Measurements from ENCODE around the gene TNS3.

The TNS3 gene

DNA sequence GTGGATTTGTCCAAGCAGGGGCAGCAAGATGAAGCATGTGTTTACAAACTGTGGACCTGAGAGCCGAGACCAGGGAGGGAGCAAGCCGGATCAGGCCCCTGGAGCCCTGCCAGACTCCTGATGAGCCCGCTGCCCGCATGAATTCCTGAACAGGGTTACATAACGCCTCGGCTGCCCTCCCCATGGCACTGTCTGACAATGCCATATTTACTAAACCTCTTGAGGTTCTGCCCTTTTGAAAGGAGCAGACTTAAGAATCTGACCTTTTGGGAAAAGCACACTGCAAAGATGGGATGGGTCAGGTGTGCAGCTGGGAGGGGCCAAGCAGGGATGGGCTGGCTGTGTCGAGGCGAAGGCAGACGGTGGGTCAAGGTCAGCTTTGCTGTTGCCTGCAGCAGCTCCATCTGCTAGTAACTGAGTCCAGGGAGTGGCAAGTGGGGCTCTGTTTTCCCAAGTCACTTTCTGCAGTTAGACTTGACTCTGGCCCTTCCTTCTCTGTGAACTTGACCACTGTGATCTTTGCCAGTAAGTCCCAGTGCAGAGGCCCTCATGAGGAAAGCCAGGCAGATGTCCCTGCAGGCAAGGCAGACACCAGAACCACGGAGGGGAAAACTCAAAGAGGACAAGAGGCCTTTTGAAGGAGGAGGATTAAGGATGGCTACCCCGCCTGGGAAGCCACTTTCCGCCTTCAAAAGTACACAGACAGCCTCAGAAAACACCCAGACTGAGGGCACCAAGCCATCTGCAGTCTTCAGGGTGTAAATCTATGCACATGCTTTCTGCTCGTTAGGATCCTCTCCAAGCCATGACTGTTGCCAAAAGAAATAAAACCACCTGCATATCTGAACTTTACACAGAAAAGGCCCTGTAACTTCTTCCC lies 175.8 kb downstream of the TNS3 start:
- no peak for DNase-seq (ENCODE audit: low spot score)

DNA sequence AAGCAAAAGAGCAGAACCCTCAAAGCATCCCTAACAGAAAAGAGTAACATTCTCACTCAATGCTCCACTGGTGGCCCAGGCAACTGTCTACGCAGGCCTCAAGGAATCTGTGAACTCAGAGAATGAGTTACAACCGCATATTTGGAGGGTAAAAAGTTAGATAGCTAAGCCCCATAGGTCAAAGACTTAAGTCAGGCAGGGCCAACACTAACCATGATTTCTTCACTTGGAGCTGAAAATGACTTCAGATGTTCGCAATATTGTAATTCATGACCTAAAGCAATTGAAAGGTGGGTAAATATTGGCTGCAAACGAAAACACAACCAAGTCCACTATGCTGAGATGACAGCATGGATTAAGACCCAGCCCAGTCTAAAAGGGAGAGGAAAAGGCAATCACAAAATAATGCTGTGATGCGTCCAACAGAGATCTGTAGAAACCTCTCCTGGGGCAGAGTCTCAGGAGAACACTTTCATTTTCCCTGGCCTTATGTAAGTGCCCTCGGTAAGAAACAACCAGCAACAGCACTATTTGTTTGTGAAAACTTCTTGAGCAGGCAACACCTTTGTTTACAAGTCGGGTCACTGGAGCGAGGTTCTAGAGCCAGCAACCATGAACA lies 176.5 kb downstream of the TNS3 start:
- no peak for DNase-seq (ENCODE audit: low spot score)

DNA sequence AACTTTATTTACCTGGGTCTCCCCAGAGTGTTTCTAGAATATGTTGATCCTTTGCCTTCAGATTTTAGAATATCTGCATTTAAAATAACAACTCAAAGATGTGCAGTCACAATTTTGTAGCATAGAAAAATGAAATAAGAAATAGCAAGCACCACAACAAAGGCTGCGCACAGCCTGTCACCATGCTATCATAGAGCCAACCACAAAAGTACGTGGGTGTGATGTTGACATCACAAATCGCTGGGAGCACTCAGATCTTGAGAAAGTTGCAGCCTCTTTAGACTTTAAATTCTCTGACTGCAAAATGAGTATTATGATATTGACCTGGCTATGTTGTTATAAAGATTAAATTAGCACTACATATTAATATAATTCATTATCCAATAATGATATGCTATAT lies 177.9 kb downstream of the TNS3 start:
- no peak for DNase-seq (ENCODE audit: low spot score)

DNA sequence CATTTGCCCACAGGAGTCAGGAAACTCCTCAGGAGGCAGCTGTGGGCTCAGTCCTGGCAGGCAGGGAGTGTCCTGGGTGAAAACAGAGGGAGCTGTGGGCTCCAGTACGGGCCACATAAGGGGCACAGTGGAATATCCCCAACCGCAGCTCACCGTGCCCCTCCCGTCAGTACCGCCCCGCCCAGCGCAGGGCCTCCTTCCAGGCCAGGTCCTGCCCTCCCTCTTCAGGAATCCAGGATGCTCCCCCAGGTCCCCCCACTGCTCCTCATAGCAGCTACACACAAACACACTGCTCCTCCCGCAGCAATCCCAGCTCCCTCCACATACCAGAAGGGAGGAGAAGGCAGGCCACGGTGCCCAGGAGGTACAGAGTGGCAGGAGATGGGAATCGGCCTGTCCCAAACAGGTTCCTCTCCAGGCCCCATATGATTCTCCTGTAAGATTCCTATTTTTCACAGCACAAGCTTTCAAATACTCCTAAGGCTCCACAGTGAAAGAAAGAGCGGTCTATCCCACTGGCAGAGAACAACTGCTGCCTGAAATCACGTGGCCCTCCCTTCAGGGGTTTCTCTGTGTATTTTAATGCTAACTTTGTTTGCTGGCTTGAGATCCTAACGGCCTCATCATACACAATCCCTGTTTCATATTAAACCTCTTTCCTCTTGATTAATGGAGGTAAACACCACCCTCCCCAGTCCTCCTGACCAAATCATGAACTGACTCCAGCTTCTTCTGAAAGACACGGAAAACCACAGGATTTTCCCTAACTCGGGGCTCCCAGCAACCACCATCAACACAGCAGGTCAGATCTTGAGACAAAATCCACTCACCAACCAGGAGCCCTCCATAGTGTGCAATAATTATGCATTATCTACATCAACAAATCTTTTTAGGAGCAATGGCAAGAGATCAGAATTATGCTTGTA lies 178.7 kb downstream of the TNS3 start:
- no peak for DNase-seq (ENCODE audit: low spot score)

DNA sequence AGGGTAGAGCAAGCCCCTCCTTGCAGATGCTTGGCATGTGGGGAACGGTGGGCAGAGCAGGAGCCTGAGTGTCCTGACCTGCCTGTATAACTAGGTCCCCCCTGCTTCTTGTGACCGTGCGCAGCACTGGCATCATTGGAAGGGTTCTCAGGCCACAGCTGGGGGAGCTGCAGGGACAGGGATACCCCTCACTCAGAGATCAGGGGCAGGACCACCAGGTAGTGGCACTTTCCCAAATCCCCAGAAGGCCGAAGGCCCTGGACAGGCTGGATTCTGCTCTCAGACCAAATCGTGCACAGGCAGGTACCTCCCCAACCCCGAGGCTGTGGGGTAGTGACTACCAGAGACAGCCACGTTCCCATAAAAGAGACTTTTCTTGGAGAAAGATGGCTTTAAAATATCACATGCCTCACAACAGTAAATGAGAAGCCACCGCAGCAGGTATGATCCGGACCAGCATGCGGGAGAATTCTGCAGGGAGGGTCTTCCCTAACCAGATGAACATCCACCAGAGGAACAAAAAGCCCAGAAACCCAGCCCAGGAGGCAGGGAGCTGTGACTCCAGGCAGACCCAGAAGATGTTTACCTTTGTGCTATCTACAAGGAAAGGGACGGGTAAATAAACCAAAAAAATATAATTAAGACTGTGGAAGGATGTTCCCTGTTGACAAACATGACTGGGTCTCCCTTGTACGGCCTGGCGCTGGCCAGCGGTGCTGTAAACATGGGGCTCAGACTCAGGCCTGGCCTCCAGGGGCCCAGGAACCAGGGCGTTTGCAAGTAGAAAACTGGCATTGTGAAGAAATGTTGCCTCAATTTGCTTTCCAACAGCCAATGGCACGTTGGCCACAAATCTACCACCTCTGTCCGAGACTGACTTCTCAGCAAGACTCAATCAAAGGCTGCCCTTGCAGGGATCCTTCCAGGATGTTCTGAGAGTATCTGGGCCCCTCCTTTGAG lies 180.0 kb downstream of the TNS3 start:
- no peak for DNase-seq (ENCODE audit: low spot score)

DNA sequence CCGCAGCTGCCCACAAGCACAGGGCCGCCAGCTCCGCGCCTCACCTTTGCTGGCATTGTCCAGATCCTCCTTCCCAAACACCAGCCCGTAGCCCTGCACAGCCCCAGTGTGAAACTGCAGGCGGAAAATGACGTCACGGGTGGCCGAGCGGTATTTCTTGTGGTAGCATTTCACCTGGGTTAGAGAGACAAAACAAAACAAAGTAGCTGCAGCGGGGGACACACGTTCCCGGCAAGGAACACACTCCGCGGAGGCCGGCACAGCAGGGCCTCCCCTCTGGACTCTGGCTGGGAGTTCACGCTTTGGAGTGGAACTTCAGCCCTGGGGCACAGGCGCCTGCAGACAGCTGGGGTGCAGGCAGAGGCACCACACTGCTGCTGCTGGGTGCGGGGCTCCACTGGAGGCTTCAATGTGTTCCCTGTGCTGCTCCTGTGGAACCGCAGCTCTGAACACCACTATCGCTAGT lies 181.1 kb downstream of the TNS3 start:
- no peak for DNase-seq (ENCODE audit: low spot score)

DNA sequence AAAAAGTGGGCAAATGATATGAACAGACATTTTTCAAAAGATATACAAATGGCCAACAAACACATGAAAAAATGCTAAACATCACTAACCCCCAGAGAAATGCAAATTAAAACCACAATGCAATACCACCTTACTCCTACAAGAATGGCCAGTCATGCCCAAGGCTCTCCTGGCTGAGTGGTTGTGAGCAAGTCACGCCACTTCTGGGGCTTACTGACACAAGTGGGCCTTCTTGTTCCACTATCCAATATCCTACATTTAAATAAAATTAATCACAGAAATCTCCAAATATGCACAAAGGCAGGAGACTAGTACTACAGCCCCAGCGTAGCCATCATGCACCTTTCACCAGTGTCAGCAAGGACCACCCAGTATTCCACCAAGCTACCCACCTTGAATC lies 181.9 kb downstream of the TNS3 start:
- DNase-seq (ENCODE audit: low spot score) = no peak

DNA sequence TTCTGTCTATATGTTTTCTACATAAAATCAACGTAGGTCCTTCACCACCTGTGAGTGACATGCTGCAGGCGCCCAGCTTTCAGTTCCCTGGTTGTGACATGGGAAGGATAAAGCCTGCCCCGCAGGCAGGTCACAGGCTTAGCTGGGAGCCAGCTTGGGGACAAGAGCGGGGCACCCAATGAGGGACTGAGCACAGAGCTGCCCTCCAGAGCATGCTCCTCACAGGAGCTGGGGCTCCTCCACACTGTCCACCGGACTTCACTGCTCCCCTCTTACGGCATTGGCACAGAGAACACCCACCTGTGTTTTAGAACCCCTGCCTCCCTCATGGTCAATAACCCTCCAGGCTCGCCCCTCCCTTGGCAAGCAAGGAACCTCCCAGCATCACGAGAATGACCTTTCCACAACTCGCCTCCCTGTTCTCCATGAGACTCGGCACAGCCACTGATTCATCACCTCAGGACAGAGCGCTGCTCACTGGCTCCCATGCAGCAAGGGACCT lies 187.1 kb downstream of the TNS3 start:
- no peak for DNase-seq (ENCODE audit: low spot score)

DNA sequence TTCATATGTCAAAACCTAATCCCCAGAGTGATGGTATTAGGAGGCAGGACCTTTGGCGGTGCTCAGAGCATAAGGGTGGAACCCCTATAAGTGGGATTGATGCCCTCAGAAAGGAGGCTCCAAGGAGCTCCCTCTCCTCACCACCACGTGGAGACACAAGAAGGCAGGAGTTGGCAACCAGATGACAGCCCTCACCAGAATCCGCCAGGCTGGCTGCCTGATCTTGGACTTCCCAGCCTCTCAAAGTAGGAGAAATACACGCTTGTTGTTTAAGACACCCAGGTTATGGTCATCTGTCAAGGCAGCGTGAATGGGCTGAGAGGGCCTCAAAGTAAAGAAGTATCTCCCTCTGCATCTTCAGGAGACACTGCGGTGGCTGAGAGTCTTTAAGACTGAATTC lies 187.7 kb downstream of the TNS3 start:
- no peak for DNase-seq (ENCODE audit: low spot score)

DNA sequence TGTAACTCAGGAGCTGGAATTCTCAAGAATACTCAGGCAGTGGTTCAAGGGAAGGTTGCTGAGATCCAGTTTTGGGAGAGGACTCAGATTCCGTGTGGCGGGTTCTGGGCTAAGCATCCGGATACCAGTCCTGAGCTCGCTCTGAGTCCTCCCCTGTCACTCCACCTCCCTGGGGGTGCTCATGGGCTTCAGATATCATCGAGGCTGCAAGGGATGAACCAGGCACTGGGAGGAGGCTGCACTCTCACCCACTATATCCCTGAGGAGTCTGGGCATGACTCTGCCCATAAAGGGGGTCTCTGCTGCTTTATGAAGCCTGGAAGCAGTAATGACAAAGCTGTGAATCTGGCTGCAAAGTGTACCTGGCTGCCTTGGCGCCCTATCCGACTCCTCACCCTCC lies 188.5 kb downstream of the TNS3 start:
- DNase-seq (ENCODE audit: low spot score) = no peak

DNA sequence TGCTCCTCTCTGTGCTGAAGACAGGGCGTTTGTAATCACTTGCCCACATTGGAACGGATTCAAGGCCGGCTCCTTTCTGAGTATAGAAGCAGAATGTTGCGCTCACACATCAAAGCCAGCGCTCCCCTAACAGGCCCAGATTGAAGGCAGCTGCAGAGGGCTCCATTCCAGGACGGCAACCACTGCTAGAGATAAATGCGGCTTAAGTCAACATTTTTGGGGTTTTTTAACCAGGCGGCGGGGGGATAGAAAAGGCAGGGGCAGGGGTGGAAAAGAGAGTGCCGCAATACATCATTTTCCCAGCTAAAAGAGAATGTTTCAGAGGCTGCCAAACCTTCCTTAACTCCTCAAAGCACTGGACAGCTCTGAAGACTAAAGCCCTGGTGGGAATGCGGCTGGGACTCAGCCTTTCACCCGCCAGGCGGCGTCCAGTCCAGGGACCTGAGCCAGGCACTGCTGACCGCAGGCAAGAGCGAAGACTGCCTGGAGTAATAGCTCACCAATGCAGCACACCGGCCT lies 189.6 kb downstream of the TNS3 start:
- DNase-seq (ENCODE audit: low spot score) = no peak

DNA sequence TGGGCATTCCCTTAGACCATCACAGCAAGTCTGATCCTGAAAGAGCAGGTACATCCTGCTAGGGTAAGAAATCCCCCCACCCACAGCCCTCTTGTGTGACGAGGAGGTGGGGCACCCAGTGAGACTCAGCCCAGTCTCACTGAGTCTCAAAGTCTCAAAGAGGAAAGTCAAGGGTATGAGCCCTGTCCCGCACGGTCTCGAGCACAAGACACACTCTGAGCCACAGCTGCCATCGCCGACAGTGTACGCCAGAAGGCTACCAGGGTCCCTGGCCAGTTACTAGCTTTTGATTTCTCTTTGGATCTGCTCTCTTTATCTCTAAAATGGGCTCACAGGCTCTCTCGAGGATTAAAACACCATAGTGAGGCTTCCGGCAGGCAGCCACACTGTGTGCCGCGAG lies 190.2 kb downstream of the TNS3 start:
- no peak for DNase-seq (ENCODE audit: low spot score)

DNA sequence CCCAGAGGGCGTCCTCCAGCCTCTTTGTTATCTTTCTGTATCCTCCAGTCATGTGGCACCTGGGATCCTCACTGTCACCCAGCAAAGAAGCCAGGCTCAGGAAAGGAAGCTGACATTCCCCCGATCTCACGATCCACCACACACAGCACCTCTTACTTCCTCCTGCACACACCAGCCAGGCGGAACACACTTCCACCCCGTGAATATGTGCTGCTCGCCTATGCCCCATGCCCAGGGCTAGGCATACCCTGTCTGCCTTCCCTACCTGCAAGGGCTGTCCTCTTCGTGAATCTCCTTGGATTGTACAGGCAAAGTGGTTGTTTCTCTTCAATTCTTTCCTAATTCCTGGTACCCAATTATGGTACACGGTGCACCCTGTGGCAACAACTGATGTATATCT lies 191.0 kb downstream of the TNS3 start:
- no peak for DNase-seq (ENCODE audit: low spot score)

DNA sequence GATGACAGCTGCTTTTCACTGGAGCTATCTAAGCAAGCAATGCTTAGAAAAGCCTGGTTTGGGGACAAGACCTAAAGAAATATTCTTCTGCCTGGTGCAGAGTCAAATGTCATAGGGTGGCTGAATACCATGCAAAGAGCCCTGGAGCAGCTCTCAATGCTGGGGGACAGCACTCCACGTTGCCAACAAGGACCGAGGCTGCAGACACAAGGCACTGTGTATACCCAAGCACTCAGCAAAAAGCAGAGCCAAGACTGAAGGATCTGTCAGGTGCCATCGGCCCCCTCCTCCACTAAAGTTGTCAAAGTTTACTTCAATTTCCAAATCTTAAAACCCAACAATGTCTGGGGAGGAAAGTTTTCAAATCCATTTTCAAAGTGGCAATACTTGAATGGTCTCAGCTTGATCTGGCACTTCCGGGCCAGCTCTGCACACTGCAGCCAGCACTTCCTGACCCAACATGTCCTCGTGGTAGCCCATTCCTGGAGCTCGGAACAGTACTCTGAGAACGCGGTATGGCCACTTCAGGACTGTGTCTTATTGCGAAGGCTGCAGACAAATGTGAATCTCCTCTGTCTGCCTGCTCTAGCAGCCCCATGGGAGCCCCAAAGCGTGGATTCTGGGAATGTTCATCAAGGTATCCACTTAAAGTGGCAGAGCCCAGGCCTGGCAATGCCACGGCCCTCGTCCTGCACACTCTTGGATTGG lies 191.8 kb downstream of the TNS3 start:
- DNase-seq (ENCODE audit: low spot score) = no peak

DNA sequence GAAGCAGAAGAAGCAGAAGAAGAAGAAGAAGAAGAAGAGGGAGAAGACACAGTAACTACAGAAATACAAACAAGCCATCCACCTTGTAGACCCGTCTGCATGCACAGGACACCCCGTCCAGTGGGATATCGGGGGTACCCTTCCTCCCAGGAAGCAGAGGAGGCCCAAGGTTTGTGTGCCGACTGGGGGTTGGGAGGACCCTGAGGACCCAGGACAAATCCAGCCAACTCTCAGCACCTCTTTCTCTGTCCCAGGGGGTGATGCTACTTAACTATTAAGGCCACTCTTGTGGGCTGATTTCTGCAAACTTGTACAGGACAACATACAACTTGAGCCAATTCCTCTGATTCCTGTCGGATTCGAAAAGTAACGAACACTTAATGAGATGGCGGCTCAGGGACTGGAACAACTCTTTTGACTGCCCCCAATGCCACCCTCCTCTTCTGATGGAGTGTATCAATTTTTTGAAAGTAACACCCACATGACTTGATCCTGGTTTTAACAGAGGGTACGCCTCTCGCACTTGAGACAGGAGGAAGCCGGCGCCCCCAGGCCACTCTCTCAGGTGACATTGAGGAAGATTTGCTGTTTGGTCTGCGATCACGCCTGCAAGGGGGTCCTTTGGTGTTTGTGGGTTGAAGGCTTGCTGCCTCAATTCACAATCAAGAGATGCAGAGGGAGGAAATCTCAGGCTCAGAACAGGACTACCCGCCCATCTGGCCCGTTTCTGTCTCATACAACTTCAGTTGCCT lies 192.6 kb downstream of the TNS3 start:
- no peak for DNase-seq (ENCODE audit: low spot score)

DNA sequence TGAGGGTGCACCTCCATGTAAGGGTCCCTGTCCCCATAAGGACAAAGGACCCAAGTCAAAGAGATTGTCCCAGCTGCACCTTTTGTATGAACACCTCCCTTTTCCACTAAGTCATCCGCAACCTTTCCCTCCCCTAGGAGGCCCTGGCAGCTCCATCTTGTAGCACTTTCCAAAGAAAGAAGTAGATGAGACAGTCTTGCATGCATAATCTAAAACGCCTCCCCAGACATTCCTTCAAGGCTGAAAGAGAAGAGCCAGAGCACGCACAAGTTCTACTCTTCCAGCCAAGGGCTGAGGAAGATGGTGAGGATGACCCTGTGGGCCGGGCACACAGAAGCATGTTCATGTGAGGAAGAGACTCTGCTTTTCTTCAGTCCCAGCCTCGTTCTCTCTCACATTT lies 194.4 kb downstream of the TNS3 start:
- DNase-seq (ENCODE audit: low spot score) = no peak

DNA sequence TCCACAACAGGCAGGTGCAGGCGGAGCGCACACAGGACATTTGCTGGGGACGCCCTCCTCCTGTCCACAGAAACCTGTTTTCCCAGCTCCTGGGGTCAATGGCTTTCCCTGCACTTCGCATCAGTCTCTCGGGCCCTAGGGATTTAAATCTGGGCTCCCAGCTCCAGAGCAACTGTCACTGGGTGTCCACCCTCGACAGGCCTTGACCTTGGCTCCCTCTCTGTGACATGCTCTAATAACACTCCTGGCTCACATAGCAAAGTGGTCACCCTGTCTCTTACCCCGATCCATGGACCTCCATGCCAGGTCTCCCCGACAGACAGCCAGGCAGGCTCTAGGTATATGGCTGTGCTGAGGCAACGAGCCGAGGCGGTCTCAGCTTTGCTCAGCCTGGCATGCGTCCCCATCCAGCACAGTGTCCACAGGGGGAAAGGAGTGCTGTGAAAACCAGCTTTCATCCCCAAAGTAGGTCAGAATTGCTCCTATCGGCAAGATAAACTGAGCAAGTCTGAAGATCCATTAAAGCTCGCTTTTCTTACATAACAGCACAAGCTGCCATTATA lies 195.6 kb downstream of the TNS3 start:
- DNase-seq (ENCODE audit: low spot score) = no peak

DNA sequence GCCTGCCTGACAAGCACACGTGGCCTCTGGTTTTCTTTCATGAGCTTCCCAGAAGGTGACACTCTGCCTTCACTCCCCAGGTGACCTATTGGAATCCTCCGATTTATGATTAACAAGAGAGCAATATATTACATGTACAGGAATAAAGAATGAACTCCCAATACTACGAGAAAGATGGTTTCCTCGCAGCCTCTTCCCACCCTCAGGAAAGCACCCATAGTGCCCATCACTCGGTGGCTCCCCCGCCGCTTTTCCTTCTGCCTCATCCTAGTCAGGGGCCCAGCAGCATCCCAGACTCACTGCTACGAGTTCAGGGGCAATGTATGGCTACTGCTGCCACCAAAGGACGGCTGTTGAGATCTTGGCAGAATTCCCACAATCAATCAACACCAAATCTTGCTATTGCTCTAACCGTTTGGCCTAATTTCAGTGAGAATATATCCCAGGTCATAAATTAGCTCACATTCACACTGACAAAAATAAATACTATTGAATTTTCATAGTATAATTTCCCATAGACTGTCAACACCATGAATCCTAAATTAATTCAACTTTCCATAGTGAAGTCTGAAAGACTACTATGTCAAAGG lies 196.3 kb downstream of the TNS3 start:
- DNase-seq (ENCODE audit: low spot score) = no peak

Measured in CD4-positive, alpha-beta T cell treated with Interleukin-2 at 100 ng/mL for 4 hours (primary cell).